H1 (cell line): ENCODE measurements around the gene SLC25A6. TPM values are rescaled to one million over a fixed set of nuclear protein-coding genes. Genes with fewer than 3 reads are reported as not detected.

Experiments
- CTCF ChIA-PET: fragments of 300-600 bp; sonication (Branson Sonifier 250); formaldehyde crosslinking; loops from one replicate; lab custom pipeline; 2021; ENCODE audit not compliant: partially characterized antibody; lab: Charles Lee
- POLR2A ChIA-PET: fragments of 300-600 bp; sonication (Branson Sonifier 250); formaldehyde crosslinking; loops from one replicate; lab custom pipeline; 2021; ENCODE audit warnings: inconsistent platforms; ENCODE audit not compliant: partially characterized antibody; lab: Charles Lee
- DNase-seq, 2 experiments: peaks; one replicate each; pipeline versions ENCODE4 v3.0.0 to v3.0.0-alpha.2; 2010 to 2022; ENCODE audit warnings: low spot score in 2 of 2, low read depth in 1 of 2, mixed read lengths in 1 of 2
- FAIRE-seq: peaks from 2 replicates; lab custom pipeline; 2011; peaks lifted over from hg19 to GRCh38; lab: Jason Lieb, UNC
- H2AFZ ChIP-seq: 2 replicates; pipeline ENCODE4 v1.8.1; 2012; ENCODE audit warnings: low read length, inconsistent platforms
- H2AK5ac ChIP-seq: 2 replicates; pipeline ENCODE4 v1.6.1; 2013; ENCODE audit warnings: low read depth, low read length
- H2BK120ac ChIP-seq: replicated peaks from 2 replicates; pipeline ENCODE3; 2013; ENCODE audit warnings: low read depth, low read length, inconsistent platforms
- H2BK12ac ChIP-seq: 2 replicates; pipeline ENCODE4 v1.6.1; 2013; ENCODE audit warnings: low read depth, low read length
- H2BK15ac ChIP-seq: 2 replicates; pipeline ENCODE4 v1.6.1; 2013; ENCODE audit warnings: low read length
- H2BK20ac ChIP-seq: 2 replicates; pipeline ENCODE4 v1.6.1; 2013; ENCODE audit warnings: low read length
- H2BK5ac ChIP-seq: 2 replicates; pipeline ENCODE4 v1.6.1; 2013; ENCODE audit warnings: low read depth, low read length
- H3K14ac ChIP-seq: 2 replicates; pipeline ENCODE4 v1.6.1; 2013; ENCODE audit warnings: inconsistent platforms; ENCODE audit not compliant: insufficient read length
- H3K18ac ChIP-seq: 2 replicates; pipeline ENCODE4 v1.6.1; 2013; ENCODE audit warnings: low read length; ENCODE audit errors: extremely low read depth
- H3K23ac ChIP-seq: 2 replicates; pipeline ENCODE4 v1.6.1; 2013; ENCODE audit warnings: inconsistent platforms; ENCODE audit not compliant: insufficient read length
- H3K23me2 ChIP-seq: 2 replicates; pipeline ENCODE4 v1.6.1; 2013; ENCODE audit warnings: low read depth, low read length
- H3K27ac ChIP-seq: 2 replicates; pipeline ENCODE4 v1.6.1; 2011; ENCODE audit warnings: low read depth, low read length, inconsistent platforms
- H3K27me3 ChIP-seq, 4 experiments: replicated peaks in 1 of 4; 1 replicate in 1 of 4; 2 replicates in 3 of 4; pipeline versions ENCODE4 v1.6.1 to v1.8.1; 2011 to 2013; ENCODE audit warnings: low read length in 3 of 4, mild to moderate bottlenecking in 3 of 4, inconsistent platforms in 2 of 4, mixed read lengths in 2 of 4, moderate library complexity in 1 of 4; ENCODE audit not compliant: control insufficient read depth in 3 of 4, insufficient read depth in 3 of 4; ENCODE audit errors: extremely low read depth in 1 of 4
- H3K36me3 ChIP-seq, 4 experiments: 2 replicates each; pipeline versions ENCODE4 v1.6.1 to v1.8.1; 2011 to 2013; ENCODE audit warnings: mild to moderate bottlenecking in 4 of 4, low read length in 3 of 4, moderate library complexity in 2 of 4, control low read depth in 1 of 4, inconsistent platforms in 1 of 4; ENCODE audit not compliant: insufficient read depth in 4 of 4, control insufficient read depth in 2 of 4
- H3K4ac ChIP-seq: replicated peaks from 2 replicates; pipeline ENCODE3; 2013; ENCODE audit warnings: low read length, low read depth, mixed read lengths, inconsistent platforms; ENCODE audit not compliant: insufficient read length
- H3K4me1 ChIP-seq, 4 experiments: replicated peaks in 1 of 4; 1 replicate in 1 of 4; 2 replicates in 3 of 4; pipeline versions ENCODE4 v1.6.1 to v1.8.1; 2011 to 2013; ENCODE audit warnings: low read length in 3 of 4, inconsistent platforms in 2 of 4, mixed read lengths in 1 of 4; ENCODE audit not compliant: insufficient read depth in 4 of 4, control insufficient read depth in 3 of 4
- H3K4me2 ChIP-seq, 2 experiments: 2 replicates each; pipeline versions ENCODE4 v1.6.1 to v1.8.1; 2011 to 2013; ENCODE audit warnings: low read depth in 2 of 2, low read length in 2 of 2, control low read depth in 1 of 2, inconsistent platforms in 1 of 2, mild to moderate bottlenecking in 1 of 2; ENCODE audit not compliant: insufficient read depth in 1 of 2
- H3K4me3 ChIP-seq, 4 experiments: fragments of 200-600, 300-600 bp in 1 of 4; sonication (generic), shearing (Covaris generic), sonication (Bioruptor Twin) in 1 of 4; 2 replicates each; pipeline versions ENCODE4 v1.5.1 to v1.8.1; 2011 to 2016; ENCODE audit warnings: low read length in 4 of 4, low read depth in 3 of 4, control low read depth in 2 of 4, inconsistent platforms in 2 of 4, mild to moderate bottlenecking in 2 of 4, mixed read lengths in 1 of 4, moderate library complexity in 1 of 4; ENCODE audit not compliant: insufficient read depth in 2 of 4; ENCODE audit errors: extremely low read depth in 1 of 4
- H3K56ac ChIP-seq: replicated peaks from 2 replicates; pipeline ENCODE3; 2013; ENCODE audit warnings: low read depth, mild to moderate bottlenecking, mixed read lengths, low read length, inconsistent platforms; ENCODE audit not compliant: insufficient read length
- H3K79me1 ChIP-seq: 2 replicates; pipeline ENCODE4 v1.6.1; 2013; ENCODE audit warnings: low read depth, low read length, control low read depth
- H3K79me2 ChIP-seq, 2 experiments: 2 replicates each; pipeline versions ENCODE4 v1.6.1 to v1.8.1; 2012 to 2013; ENCODE audit warnings: low read length in 2 of 2, mild to moderate bottlenecking in 2 of 2, inconsistent platforms in 1 of 2; ENCODE audit not compliant: insufficient read depth in 2 of 2, control insufficient read depth in 1 of 2
- H3K9ac ChIP-seq, 4 experiments: replicated peaks in 1 of 4; 1 replicate in 1 of 4; 2 replicates in 3 of 4; pipeline versions ENCODE4 v1.6.1 to v1.8.1; 2011 to 2013; ENCODE audit warnings: low read depth in 3 of 4, low read length in 3 of 4, control low read depth in 2 of 4, mild to moderate bottlenecking in 2 of 4, moderate library complexity in 2 of 4, inconsistent platforms in 1 of 4; ENCODE audit errors: extremely low read depth in 1 of 4
- H3K9me3 ChIP-seq, 2 experiments: 2 replicates each; pipeline versions ENCODE4 v1.6.1 to v1.8.1; 2012 to 2013; ENCODE audit warnings: mild to moderate bottlenecking in 2 of 2, moderate library complexity in 2 of 2, control low read depth in 1 of 2, inconsistent platforms in 1 of 2, low read depth in 1 of 2, low read length in 1 of 2, mixed read lengths in 1 of 2; ENCODE audit not compliant: insufficient read depth in 2 of 2
- H4K20me1 ChIP-seq, 2 experiments: replicated peaks in 1 of 2; 2 replicates each; pipeline versions ENCODE3 to v1.8.1; 2011 to 2013; ENCODE audit warnings: inconsistent platforms in 2 of 2, low read length in 2 of 2, mild to moderate bottlenecking in 1 of 2; ENCODE audit not compliant: insufficient read depth in 2 of 2, control insufficient read depth in 1 of 2
- H4K5ac ChIP-seq: 2 replicates; pipeline ENCODE4 v1.6.1; 2013; ENCODE audit warnings: low read length, low read depth, mixed read lengths, inconsistent platforms; ENCODE audit not compliant: insufficient read length
- H4K8ac ChIP-seq: 2 replicates; pipeline ENCODE4 v1.8.0; 2013; ENCODE audit warnings: mild to moderate bottlenecking, moderate library complexity, low read length, inconsistent platforms; ENCODE audit not compliant: insufficient read depth; ENCODE audit errors: extremely low read depth
- H4K91ac ChIP-seq: replicated peaks from 2 replicates; pipeline ENCODE3; 2013; ENCODE audit warnings: low read length, mixed read lengths, inconsistent platforms; ENCODE audit not compliant: insufficient read length
- ASH2L ChIP-seq: fragments of 200-600, 300-600 bp; sonication (generic); IDR thresholded peaks from one replicate; pipeline ENCODE4 v1.7.1; 2017; ENCODE audit warnings: low read length
- GABPA ChIP-seq: IDR thresholded peaks from 2 replicates; pipeline ENCODE4 v1.6.1; 2011; ENCODE audit warnings: mild to moderate bottlenecking, low read length, moderate library complexity, borderline replicate concordance; ENCODE audit not compliant: insufficient read depth
- GTF2F1 ChIP-seq: IDR thresholded peaks from 2 replicates; pipeline ENCODE4 v1.6.1; 2012; ENCODE audit warnings: low read depth, low read length, improper control_type of control experiment, borderline replicate concordance
- MAX ChIP-seq: IDR thresholded peaks from 2 replicates; pipeline ENCODE4 v1.6.1; 2012; ENCODE audit warnings: inconsistent platforms
- POLR2A ChIP-seq, 2 experiments: IDR thresholded peaks; 1 replicate in 1 of 2; 2 replicates in 1 of 2; pipeline ENCODE4 v1.6.1; 2011; ENCODE audit warnings: low read depth in 2 of 2, low read length in 2 of 2, mild to moderate bottlenecking in 2 of 2; ENCODE audit errors: control extremely low read depth in 1 of 2
- RFX5 ChIP-seq: IDR thresholded peaks from 2 replicates; pipeline ENCODE4 v1.6.1; 2011; ENCODE audit warnings: low read depth, low read length, improper control_type of control experiment, borderline replicate concordance
- TAF1 ChIP-seq: IDR thresholded peaks from 2 replicates; pipeline ENCODE4 v1.6.1; 2011; ENCODE audit warnings: mild to moderate bottlenecking, low read depth, low read length
- WGBS, 2 experiments: shearing (Covaris generic) in 1 of 2; methylation state at CpG; one replicate each; pipeline versions ENCODE4 v1.1.6 to v1.1.7; 2013 to 2015; ENCODE audit warnings: low lambda C conversion rate in 2 of 2, mixed read lengths in 2 of 2, inconsistent platforms in 1 of 2, low coverage in 1 of 2, missing lambda C conversion rate in 1 of 2; ENCODE audit not compliant: insufficient replicate concordance in 2 of 2, insufficient coverage in 1 of 2, insufficient read length in 1 of 2; ENCODE audit errors: extremely low coverage in 1 of 2, missing lambda C conversion rate in 1 of 2; 5-methylcytosine and 5-hydroxymethylcytosine counted together
- polyA plus RNA-seq, 7 experiments: library from polyadenylated mRNA; depleted of rRNA in 3 of 7; stranded (reverse) in 5 of 7; unstranded in 2 of 7; fragments of >200 nt in 5 of 7; fragments of 200-250 nt in 2 of 7; gene quantifications; 1 replicate in 5 of 7; 2 replicates in 1 of 7; 4 replicates in 1 of 7; pipeline versions ENCODE4 v1.2.1 to v1.2.3, GENCODE V29; 2011 to 2013; ENCODE audit warnings: missing spikeins in 2 of 7, mixed read lengths in 2 of 7
- total RNA-seq: library from RNA; stranded (reverse); fragmentation: NEBNext Ultra II Directional; extraction: Animal tissue kit (Norgen Biotek cat#: 25700); gene quantifications from 2 replicates; pipeline ENCODE4 v1.2.1, GENCODE V29; 2021

The SLC25A6 gene
- total and polyA plus RNA-seq, 2 of the 8 experiments (the other 6 are each of a cell fraction or from before 2014, with no cell fraction given) = 487 to 1,220 TPM

GRCh38 chrX:1380672-1381233 is 11.2 kb downstream of the SLC25A6 start:
- Histone ChIP-seq H2BK15ac (no peak overlapping the region), H2AFZ (no peak overlapping the region), H3K79me1 (no peaks in the 10 kb centered on the region), H3K4me3 (no peak overlapping the region), H3K4me2 (no peak overlapping the region), H3K36me3 (peaks cover 11 to 24% (median 14%) of the 10 kb centered on the region in 4 experiments; a peak in 7 of 8 replicates), H3K79me2 (no peaks in the 10 kb centered on the region), H4K5ac (no peak overlapping the region), H2BK20ac (no peak overlapping the region), H3K27ac (peak overlapping the region; percentile 20; the same call in 1 of the 2 replicates), H3K56ac (no peak overlapping the region), H2AK5ac (no peak overlapping the region), H3K9ac (no peak overlapping the region), H3K27me3 (no peaks in the 10 kb centered on the region), H3K23ac (no peak overlapping the region), H4K8ac (peak overlapping the region; percentile 25; the same call in 1 of the 2 replicates), H3K4me1 (peaks cover 0 to 3% (median 2%) of the 10 kb centered on the region in 4 experiments; a peak in 5 of 7 replicates), H2BK12ac (no peak overlapping the region), H3K14ac (no peak overlapping the region), H2BK5ac (no peak overlapping the region), H3K18ac (no peak overlapping the region), H3K4ac (no peak overlapping the region), H4K20me1 (peaks cover 4 to 5% of the 10 kb centered on the region in 2 experiments), H3K9me3 (no peaks in the 10 kb centered on the region), H3K23me2 (no peaks in the 10 kb centered on the region), H4K91ac (no peak overlapping the region), H2BK120ac (no peak overlapping the region)
- ChIA-PET CTCF (no interaction called here), POLR2A (no interaction called here)
- FAIRE-seq = no peak
- 81% methylated on average over 18 of the region's 20 CpGs; no CpG with 5 or more reads in 1 of the 2 experiments for WGBS, 2 experiments
- DNase-seq = peak in 1 of 2 experiments; percentile 66
- TF ChIP-seq RFX5 (no peak), GTF2F1 (no peak), GABPA (no peak), TAF1 (no peak), ASH2L (no peak), POLR2A (IDR thresholded peaks at IDR 0.05; ENCODE audit: control extremely low read depth in 1 of 2, low read depth in 2 of 2, low read length in 2 of 2) (peak in 1 of 2 experiments; percentile 67; a peak in 2 of 3 replicates), MAX (no peak)
